Type B pancreatic cell (in vitro differentiated cells): Measurements from ENCODE around the gene CIC. TPM values are rescaled to one million over a fixed set of nuclear protein-coding genes. Genes with fewer than 3 reads are reported as not detected.

Experiments
- DNase-seq: peaks from one replicate; pipeline ENCODE4 v3.0.0; 2021; ENCODE audit warnings: mixed read lengths; ENCODE audit not compliant: unreplicated experiment; ENCODE audit errors: extremely low spot score
- H3K27ac Mint-ChIP-seq: 2 replicates; pipeline ENCODE4 v1.8.0; 2021; ENCODE audit warnings: mild to moderate bottlenecking, mixed read lengths
- H3K27me3 Mint-ChIP-seq: 2 replicates; pipeline ENCODE4 v1.8.0; 2021; ENCODE audit warnings: mixed read lengths
- H3K36me3 Mint-ChIP-seq: 2 replicates; pipeline ENCODE4 v1.8.0; 2021; ENCODE audit warnings: mixed read lengths
- H3K4me1 Mint-ChIP-seq: one replicate; pipeline ENCODE4 v1.8.0; 2021; ENCODE audit warnings: mixed read lengths; ENCODE audit not compliant: unreplicated experiment
- H3K4me3 Mint-ChIP-seq: 2 replicates; pipeline ENCODE4 v1.8.0; 2021; ENCODE audit warnings: mild to moderate bottlenecking, mixed read lengths
- H3K9me3 Mint-ChIP-seq: 2 replicates; pipeline ENCODE4 v1.8.0; 2021; ENCODE audit warnings: mixed read lengths
- CTCF ChIP-seq: fragments of 200-600 bp; sonication (generic); conservative IDR thresholded peaks from 2 replicates; pipeline ENCODE4 v1.5.0; 2021; ENCODE audit warnings: antibody characterized with exemption, mild to moderate bottlenecking
- total RNA-seq: library from RNA; stranded (reverse); gene quantifications from 2 replicates; pipeline ENCODE4 v1.2.1, GENCODE V29; 2021; ENCODE audit warnings: low replicate concordance

CIC gene
- total RNA-seq, 1 donor from 2014 or later = 70.3 TPM

DNA sequence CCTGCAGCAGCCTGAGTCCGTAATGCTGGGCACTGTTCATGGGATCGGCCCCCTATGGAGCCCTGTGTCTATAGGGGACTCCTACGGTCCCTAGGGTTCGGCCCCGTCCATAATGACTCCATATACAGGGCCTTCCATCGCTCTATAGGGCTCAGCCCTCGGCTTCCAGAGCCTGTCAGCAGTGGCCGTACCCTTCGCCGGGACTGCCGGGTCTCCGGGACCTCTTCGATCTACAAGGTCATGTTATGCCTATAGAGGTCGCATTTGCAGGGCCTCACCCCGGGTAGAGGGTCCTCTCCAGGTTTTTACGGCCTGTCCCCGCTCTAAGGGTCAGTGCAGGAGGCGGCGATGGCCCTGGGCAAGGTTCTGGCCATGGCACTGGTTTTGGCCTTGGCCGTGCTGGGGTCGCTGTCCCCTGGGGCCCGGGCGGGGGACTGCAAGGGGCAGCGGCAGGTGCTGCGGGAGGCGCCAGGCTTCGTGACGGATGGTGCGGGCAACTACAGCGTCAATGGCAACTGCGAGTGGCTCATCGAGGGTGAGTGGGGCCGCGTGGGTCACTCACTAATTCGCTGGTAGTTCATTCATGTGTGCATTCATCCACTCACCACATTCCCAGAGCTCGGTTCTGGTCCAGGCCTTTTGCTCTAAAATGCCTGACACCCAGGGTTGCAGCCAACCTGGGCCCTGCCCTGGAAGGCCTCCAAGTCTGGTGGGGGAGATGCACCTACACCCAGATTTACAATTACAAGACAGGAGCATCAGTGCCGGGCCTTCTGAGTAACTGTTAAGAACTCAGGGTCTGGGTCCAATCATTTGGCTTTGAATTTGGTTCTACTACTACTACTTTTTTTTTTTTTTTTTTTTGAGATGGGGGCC lies 57.1 kb downstream of the CIC start:
- DNase-seq = no peak
- H3K4me3 Mint-ChIP-seq = peak overlapping the region; percentile 88
- peaks cover 45% of the 10 kb centered on the region for H3K4me1 Mint-ChIP-seq
- peaks cover 6% of the 10 kb centered on the region for H3K36me3 Mint-ChIP-seq
- TF ChIP-seq CTCF = peak; percentile 22
- H3K27me3 Mint-ChIP-seq = peaks cover 33% of the 10 kb centered on the region
- no peaks in the 10 kb centered on the region for H3K9me3 Mint-ChIP-seq
- peak overlapping the region; percentile 80 for H3K27ac Mint-ChIP-seq

DNA sequence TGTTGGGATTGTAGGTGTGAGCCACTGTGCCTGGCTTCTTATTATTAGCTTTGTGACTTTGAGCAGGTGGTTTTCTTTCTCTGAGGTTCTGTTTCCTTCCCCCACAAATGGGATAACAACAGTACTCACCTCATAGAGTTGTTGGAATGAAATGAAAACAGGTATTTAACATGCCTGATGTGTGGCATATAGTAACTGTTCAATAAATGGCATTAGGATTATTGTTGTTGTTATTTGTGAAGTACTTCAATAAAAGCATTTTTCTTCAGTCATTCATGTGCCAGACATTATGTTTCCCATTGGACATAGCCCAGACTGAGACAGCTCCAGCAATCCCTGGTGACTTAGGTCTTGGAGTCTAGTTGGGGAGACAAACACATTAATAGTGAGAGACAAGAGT lies 57.9 kb downstream of the CIC start:
- no peak for TF ChIP-seq CTCF
- Mint-ChIP-seq H3K9me3 (no peaks in the 10 kb centered on the region), H3K36me3 (peaks cover 6% of the 10 kb centered on the region), H3K27ac (no peak overlapping the region), H3K27me3 (peaks cover 25% of the 10 kb centered on the region), H3K4me3 (peak overlapping the region; percentile 88), H3K4me1 (peaks cover 45% of the 10 kb centered on the region)
- no peak for DNase-seq

DNA sequence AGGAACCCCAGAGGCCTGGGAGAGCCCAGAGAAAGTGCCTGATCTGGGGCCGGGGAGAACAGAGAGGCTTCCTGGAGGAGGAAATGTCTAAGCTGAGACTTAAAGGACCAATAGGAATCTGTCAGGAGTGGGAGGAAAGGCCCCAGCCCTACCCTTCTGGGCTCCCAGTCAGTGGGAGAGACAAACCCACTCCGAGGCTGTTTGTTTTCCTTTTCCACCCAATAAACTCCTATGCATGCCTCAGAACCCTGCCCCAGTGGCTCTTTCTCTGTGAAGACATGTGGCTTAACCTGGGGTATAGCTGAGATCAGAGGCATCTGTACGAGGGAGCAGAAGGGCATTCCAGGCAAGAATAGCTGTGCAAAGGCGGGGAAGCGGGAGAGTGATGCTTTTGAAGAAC lies 58.3 kb downstream of the CIC start:
- Mint-ChIP-seq H3K36me3 (peaks cover 6% of the 10 kb centered on the region), H3K27ac (peak overlapping the region; percentile 45), H3K4me3 (peak overlapping the region; percentile 88), H3K9me3 (no peaks in the 10 kb centered on the region), H3K4me1 (peaks cover 45% of the 10 kb centered on the region), H3K27me3 (peaks cover 21% of the 10 kb centered on the region)
- no peak for DNase-seq
- no peak for TF ChIP-seq CTCF

DNA sequence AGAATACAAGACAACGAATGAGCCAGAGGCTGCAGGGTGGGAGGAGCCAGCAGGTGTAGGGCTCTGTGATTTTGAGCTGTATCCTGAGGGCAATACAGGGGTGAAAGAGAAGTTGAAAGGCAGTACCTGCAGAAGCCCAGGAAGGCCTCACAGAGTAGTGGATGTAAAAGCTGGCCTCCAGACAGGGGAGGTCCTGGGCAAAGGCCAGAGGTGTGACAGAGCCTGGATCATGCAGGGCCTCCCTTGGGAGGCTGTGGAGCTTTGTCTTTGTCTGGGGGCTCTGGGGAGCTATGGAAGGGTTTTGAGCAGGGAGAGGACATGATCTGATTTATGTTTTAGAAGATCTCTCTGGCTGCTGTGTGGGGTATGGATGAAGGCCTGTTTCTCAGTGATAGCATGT lies 59.1 kb downstream of the CIC start:
- H3K27ac Mint-ChIP-seq = peak overlapping the region; percentile 45
- peak overlapping the region; percentile 88 for H3K4me3 Mint-ChIP-seq

DNA sequence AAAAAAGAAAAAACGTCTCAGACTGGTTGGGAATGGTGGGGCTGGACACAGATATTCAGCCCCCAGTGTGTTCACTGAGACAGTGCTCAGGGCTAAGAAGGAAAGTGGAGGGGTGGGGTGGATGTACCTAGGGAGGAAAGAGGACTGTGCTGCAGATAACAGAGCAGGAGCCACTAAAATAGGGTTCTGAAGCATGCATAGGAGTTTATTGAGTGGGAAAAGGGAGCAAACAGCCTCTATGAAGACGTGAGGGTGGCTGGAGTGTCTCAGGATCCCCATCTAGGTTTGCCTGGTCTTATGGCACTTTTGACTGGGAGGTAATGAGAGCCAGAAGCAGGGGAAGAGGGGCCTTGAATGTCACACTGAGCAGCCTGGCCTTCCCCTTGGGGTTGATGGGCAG lies 59.8 kb downstream of the CIC start:
- H3K4me3 Mint-ChIP-seq = no peak overlapping the region
- H3K4me1 Mint-ChIP-seq = peaks cover 45% of the 10 kb centered on the region
- no peaks in the 10 kb centered on the region for H3K9me3 Mint-ChIP-seq
- no peak for TF ChIP-seq CTCF
- no peak for DNase-seq
- peak overlapping the region; percentile 25 for H3K27ac Mint-ChIP-seq
- H3K27me3 Mint-ChIP-seq = peaks cover 8% of the 10 kb centered on the region
- peaks cover 6% of the 10 kb centered on the region for H3K36me3 Mint-ChIP-seq

More for the DNA sequence above, 59.1 kb downstream of the CIC start:
- peaks cover 45% of the 10 kb centered on the region for H3K4me1 Mint-ChIP-seq
- H3K9me3 Mint-ChIP-seq = no peaks in the 10 kb centered on the region
- no peak for DNase-seq
- H3K36me3 Mint-ChIP-seq = peaks cover 6% of the 10 kb centered on the region
- TF ChIP-seq CTCF = no peak
- H3K27me3 Mint-ChIP-seq = peaks cover 13% of the 10 kb centered on the region
